Sigmoid colon (tissue), 7 donors: ENCODE data around the gene FOLR3. TPM values are rescaled to one million over a fixed set of nuclear protein-coding genes. Genes with fewer than 3 reads are reported as not detected.
A peak's percentile ranks its signal among the peaks of the same experiment; 100 is the strongest.

Source experiments
- DNase-seq: peaks from one replicate; pipeline ENCODE4 v3.0.0-alpha.2; 2019
- H3K27ac ChIP-seq, 4 donors: fragments of 200-600 bp; sonication (generic); one replicate each; pipeline ENCODE4 v1.5.1; 2016 to 2019; ENCODE audit warnings: mild to moderate bottlenecking in 1 of 4
- H3K27me3 ChIP-seq, 3 donors: fragments of 200-600 bp; sonication (generic); one replicate each; pipeline ENCODE4 v1.5.1; 2019; ENCODE audit warnings: mild to moderate bottlenecking in 1 of 3
- H3K36me3 ChIP-seq, 4 donors: fragments of 200-600 bp; sonication (generic); one replicate each; pipeline ENCODE4 v1.5.1; 2016 to 2019
- H3K4me1 ChIP-seq, 4 donors: fragments of 200-600 bp; sonication (generic); one replicate each; pipeline ENCODE4 v1.5.1; 2017 to 2019
- H3K4me3 ChIP-seq, 4 donors: fragments of 200-600 bp; sonication (generic); one replicate each; pipeline ENCODE4 v1.5.1; 2017 to 2019; ENCODE audit warnings: mild to moderate bottlenecking in 2 of 4, moderate library complexity in 1 of 4
- H3K9me3 ChIP-seq, 4 donors: fragments of 200-600 bp in 3 of 4; sonication (generic) in 3 of 4; one replicate each; pipeline versions ENCODE4 v1.5.1 to v1.6.1; 2013 to 2019
- CTCF ChIP-seq, 4 experiments: fragments of 450-650 bp in 3 of 4; fragments of 200-600 bp in 1 of 4; IDR thresholded peaks; one replicate each; pipeline ENCODE4 v1.5.1; 2016 to 2019; ENCODE audit warnings: antibody characterized with exemption in 4 of 4, mild to moderate bottlenecking in 3 of 4, moderate library complexity in 2 of 4
- EP300 ChIP-seq, 4 donors: sonication (generic); formaldehyde crosslinking; IDR thresholded peaks; one replicate each; pipeline ENCODE4 v1.6.1; 2017; ENCODE audit warnings: antibody characterized with exemption in 4 of 4
- POLR2A ChIP-seq, 2 donors: fragments of 450-650 bp; IDR thresholded peaks; one replicate each; pipeline ENCODE4 v1.6.1; 2016; ENCODE audit warnings: antibody characterized with exemption in 2 of 2, mild to moderate bottlenecking in 2 of 2, moderate library complexity in 2 of 2
- POLR2AphosphoS5 ChIP-seq, 4 donors: sonication (generic); formaldehyde crosslinking; IDR thresholded peaks; one replicate each; pipeline ENCODE4 v1.6.1; 2017; ENCODE audit warnings: antibody characterized with exemption in 4 of 4
- WGBS, 2 donors: extraction: QIAGEN DNeasy Blood & Tissue Kit; methylation state at CpG; one replicate each; pipeline ENCODE4 v1.1.7; 2013; 5-methylcytosine and 5-hydroxymethylcytosine counted together
- intact Hi-C: fragments of 100-400 bp; cut with DNase I; formaldehyde crosslinking; loops from one replicate; pipeline ENCODE4 v1.15.1; 2023
- polyA plus RNA-seq, 3 donors: library from polyadenylated mRNA; stranded (reverse); fragments of 200-250 nt; gene quantifications; one replicate each; pipeline ENCODE4 v1.2.3, GENCODE V29; 2013
- total RNA-seq, 4 donors: library from RNA; depleted of rRNA; stranded (reverse); fragments of >200 nt; gene quantifications; one replicate each; pipeline ENCODE4 v1.1.0, GENCODE V29; 2016
- donor health status: healthy with polysubstance abuse.
- donor health status: Bipolar disorder and iron deficiency.
- donor health status: healthy.

Gene FOLR3
- total and polyA plus RNA-seq, 7 donors, result 0.16 TPM; not detected in 6

GRCh38 chr11:72112978-72113808, 22.3 kb upstream of the FOLR3 start:
- Histone ChIP-seq H3K36me3 (peaks cover 0 to 26% (median 4%) of the 10 kb centered on the region in 4 donors), H3K27me3 (no peaks in the 10 kb centered on the region), H3K4me1 (peaks cover 0 to 19% (median 13%) of the 10 kb centered on the region in 4 donors), H3K9me3 (no peaks in the 10 kb centered on the region), H3K4me3 (peak overlapping the region; percentile 56 to 68 (median 62)), H3K27ac (peak overlapping the region; percentile 91 to 98 (median 96))
- intact Hi-C loops, result loop anchor here (1.0 to 10.0 kb wide), 5 partner anchors 32 to 322 kb away; partner anchors contain the start of genes CLPB, INPPL1, LRRC51 and NUMA1
- TF ChIP-seq EP300 (IDR thresholded peaks at IDR 0.05), result no peak
- no peak for TF ChIP-seq POLR2AphosphoS5 (IDR thresholded peaks at IDR 0.05)
- TF ChIP-seq CTCF (IDR thresholded peaks at IDR 0.05), result no peak
- TF ChIP-seq POLR2A (IDR thresholded peaks at IDR 0.05), result no peak
- no peak for DNase-seq
- WGBS, 2 donors, result 65 to 66% methylated on average over 9 of the region's 9 CpGs

GRCh38 chr11:72114570-72114969, 21.0 kb upstream of the FOLR3 start:
- H3K9me3 ChIP-seq, result no peaks in the 10 kb centered on the region
- TF ChIP-seq EP300 (IDR thresholded peaks at IDR 0.05), result no peak
- no peak for TF ChIP-seq CTCF (IDR thresholded peaks at IDR 0.05)
- H3K4me1 ChIP-seq, result peaks cover 0 to 19% (median 13%) of the 10 kb centered on the region in 4 donors
- WGBS, 2 donors, result 94 to 96% methylated on average over 1 of the region's 1 CpG
- no peak overlapping the region for H3K27ac ChIP-seq
- H3K4me3 ChIP-seq, result no peak overlapping the region
- intact Hi-C loops, result loop anchor here (5.0 to 10.0 kb wide), 2 partner anchors 108 to 320 kb away; partner anchors contain the start of genes CLPB and INPPL1
- H3K27me3 ChIP-seq, result no peaks in the 10 kb centered on the region
- DNase-seq, result no peak
- H3K36me3 ChIP-seq, result peaks cover 0 to 12% (median 1%) of the 10 kb centered on the region in 4 donors

GRCh38 chr11:72116019-72116755, 19.3 kb upstream of the FOLR3 start:
- 94 to 95% methylated on average over 6 of the region's 6 CpGs for WGBS, 2 donors
- intact Hi-C loops, result loop anchor here (10.0 kb wide), 1 partner anchor 319 kb away; the partner anchor contains the start of gene CLPB

GRCh38 chr11:72119198-72119597, 16.3 kb upstream of the FOLR3 start:
- WGBS, 2 donors, result 84 to 85% methylated on average over 6 of the region's 6 CpGs
- intact Hi-C loops, result loop anchor here (10.0 kb wide), 1 partner anchor 316 kb away; the partner anchor contains the start of gene CLPB
- H3K36me3 ChIP-seq, result no peaks in the 10 kb centered on the region
- no peaks in the 10 kb centered on the region for H3K9me3 ChIP-seq
- H3K27ac ChIP-seq, result no peak overlapping the region
- no peaks in the 10 kb centered on the region for H3K4me1 ChIP-seq
- no peak for DNase-seq
- no peaks in the 10 kb centered on the region for H3K27me3 ChIP-seq
- TF ChIP-seq CTCF (IDR thresholded peaks at IDR 0.05) (no peak), POLR2A (IDR thresholded peaks at IDR 0.05) (no peak), POLR2AphosphoS5 (IDR thresholded peaks at IDR 0.05) (no peak), EP300 (IDR thresholded peaks at IDR 0.05) (no peak)
- H3K4me3 ChIP-seq, result no peak overlapping the region

More at GRCh38 chr11:72116019-72116755, 19.3 kb upstream of the FOLR3 start:
- no peak overlapping the region for H3K4me3 ChIP-seq
- peaks cover 0 to 15% (median 9%) of the 10 kb centered on the region in 4 donors for H3K4me1 ChIP-seq
- H3K36me3 ChIP-seq, result no peaks in the 10 kb centered on the region
- H3K27ac ChIP-seq, result no peak overlapping the region
- DNase-seq, result no peak
- TF ChIP-seq CTCF (IDR thresholded peaks at IDR 0.05), result no peak
- no peak for TF ChIP-seq EP300 (IDR thresholded peaks at IDR 0.05)
- TF ChIP-seq POLR2AphosphoS5 (IDR thresholded peaks at IDR 0.05), result no peak
- TF ChIP-seq POLR2A (IDR thresholded peaks at IDR 0.05), result no peak
- H3K9me3 ChIP-seq, result no peaks in the 10 kb centered on the region
- H3K27me3 ChIP-seq, result no peaks in the 10 kb centered on the region
